GM04503 (cell line): ENCODE results near the gene TMEM132A.
"Not testable (repeated sequence)": the region's sequence is repeated elsewhere in the genome, so short reads cannot be mapped to it uniquely, and the experiment has no call there.

Source experiments
- DNase-seq: peaks from one replicate; pipeline ENCODE4 v3.0.0-alpha.2; 2012; ENCODE audit warnings: low read depth

The TMEM132A gene

GRCh38 chr11:60957188-60957587 is 32.9 kb downstream of the TMEM132A start:
- peak; percentile 12 for DNase-seq

DNA sequence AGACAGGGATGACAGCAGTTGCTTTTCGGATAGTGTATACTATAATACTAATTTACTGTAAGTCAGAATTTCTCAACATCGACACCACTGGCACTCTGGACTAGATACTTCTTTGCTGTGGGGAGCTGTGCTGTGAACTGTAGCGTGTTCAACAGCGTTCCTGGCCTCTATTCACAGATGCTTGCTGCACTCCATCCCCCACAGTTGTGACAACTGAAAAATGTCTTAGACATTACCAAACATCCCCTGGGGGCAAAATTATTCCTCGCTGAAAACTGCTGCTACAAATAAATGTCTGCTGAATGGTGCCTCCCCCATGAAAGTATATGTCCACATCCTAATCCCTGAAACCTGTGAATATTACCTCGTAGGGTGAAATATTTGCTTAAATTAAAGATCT is 35.2 kb downstream of the TMEM132A start:
- peak; percentile 15 for DNase-seq

DNA sequence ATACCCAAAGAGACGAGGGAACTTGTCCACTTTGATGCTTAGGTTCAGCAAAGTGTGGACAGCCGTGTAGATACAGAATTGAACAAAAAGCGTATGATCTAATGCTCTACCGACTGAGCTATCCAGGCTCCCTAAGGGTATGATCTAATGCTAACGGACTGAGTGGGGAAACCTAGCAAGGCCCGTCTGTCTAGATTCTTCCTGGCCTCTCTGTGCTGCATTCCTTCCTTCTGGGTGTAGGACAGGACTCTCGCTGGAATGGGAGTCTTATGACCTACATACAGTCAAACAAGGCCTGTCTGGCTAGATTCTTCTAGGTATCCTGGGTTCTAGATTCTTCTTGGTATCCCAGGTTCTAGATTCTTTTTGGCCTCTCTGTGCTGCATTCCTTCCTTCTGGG is 36.1 kb downstream of the TMEM132A start:
- no peak for DNase-seq

DNA sequence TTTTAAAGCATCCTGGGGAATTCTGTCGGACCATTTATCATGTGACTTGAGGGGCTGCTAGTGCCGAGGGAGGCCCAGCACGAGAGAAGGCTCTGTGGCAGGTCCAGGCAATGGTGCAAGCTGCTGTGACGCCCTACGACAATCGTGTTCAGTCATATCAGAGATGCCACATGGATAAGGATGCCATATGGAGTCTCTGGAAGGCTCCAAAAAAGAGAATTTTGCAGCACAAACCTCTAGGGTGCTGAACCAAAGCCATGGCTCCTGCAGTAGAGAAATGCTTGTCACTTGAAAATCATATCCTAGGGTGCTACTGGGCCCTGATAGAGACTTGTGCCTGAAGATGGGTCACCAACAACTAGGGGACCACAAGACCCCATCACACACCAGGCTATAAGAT is 40.5 kb downstream of the TMEM132A start:
- DNase-seq, result no peak

DNA sequence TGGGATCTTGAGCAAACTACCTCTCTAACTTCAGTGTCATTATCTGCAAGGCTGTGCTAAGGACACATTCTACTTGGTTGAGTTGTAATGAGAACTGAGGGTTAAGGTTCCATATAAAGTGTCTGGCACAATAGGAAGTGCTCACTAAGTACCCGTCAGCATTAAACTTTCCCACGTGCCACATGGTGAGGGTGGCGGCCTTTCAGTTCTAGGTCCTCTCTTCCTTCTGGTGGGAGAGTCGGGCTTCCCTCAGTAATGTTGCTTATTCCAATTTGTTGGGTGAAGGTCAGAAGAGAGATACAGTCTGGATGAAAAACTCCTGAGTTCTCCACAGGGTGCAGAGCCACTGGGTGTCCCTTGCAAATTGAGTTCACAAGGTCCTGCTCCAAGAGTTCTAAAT is 42.6 kb downstream of the TMEM132A start:
- DNase-seq, result no peak

- no peak for DNase-seq
Observed at GRCh38 chr11:60968223-60968622, 44.0 kb downstream of the TMEM132A start.

GRCh38 chr11:60970369-60970774 is 46.1 kb downstream of the TMEM132A start:
- no peak for DNase-seq

- DNase-seq, result no peak
Observed at GRCh38 chr11:60970890-60971289, 46.6 kb downstream of the TMEM132A start.

GRCh38 chr11:60971520-60971919 is 47.3 kb downstream of the TMEM132A start, which contains the start of gene CD6:
TSS of gene CD6 (plus strand) at chr11:60971680. CDS start at chr11:60971866, 186 bp downstream.
- DNase-seq, result no peak

DNA sequence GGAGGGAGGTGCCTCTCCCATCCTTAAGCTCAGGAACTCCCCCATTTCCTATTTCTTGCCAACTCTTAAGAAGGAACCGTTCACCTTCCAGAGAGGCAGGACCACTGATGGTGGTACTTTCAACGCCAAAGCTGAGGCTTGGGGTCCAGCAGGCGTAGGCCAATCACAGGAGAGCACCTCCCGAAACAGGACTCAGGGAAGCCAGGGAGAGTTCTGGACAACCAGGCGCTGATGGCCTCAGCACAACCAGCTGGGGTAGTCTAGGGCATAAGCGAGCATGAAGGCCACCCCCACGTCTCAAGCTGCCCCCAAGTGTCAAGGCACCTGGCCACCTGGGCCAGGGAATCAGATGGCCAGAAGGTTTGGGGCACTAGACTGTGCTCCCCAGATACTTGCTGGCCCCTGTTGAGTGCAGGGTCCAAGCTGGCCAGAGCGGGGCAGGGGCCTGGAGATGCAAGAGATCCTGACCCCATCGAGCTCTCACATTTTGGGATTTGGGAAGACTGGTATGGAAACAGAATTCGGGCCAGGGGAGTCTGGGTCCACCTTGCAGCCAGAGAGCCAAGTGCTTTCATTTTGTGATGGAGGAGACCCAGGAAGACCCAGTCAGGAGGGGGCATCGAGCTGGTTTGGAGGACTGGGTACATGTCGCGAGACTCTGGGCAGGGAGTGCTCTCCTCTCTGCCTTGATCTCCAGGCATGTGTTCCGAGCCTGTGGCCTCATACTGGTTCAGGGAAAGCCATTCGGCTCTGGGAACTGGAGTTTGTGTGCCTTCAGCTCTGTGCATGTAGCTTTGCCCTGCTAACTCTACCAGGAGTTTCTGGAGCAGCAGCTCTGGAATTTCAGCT is 48.1 kb downstream of the TMEM132A start:
- no peak for DNase-seq

GRCh38 chr11:60973699-60974098 is 49.4 kb downstream of the TMEM132A start:
- DNase-seq, result no peak

GRCh38 chr11:60974316-60974715 is 50.1 kb downstream of the TMEM132A start:
- DNase-seq, result not testable (repeated sequence)

DNA sequence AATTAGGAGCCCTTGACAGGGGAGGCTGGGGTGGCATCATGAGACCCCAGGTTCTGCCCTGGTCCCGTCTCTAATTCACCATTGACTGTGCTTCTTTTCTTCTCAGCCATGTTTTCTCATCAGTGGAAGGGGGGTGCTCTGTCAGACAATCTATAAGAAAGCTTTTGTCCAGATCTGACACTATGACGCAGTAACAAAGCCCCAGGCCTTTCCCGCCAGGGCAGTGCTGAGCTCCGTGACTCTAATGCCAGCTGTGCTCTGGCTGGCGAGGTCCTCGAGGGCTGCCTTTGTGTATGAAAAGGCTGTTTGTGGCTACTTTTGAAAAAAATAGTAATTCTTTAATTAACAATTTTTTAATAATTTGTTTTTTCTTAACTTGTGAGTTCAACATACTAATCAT is 50.5 kb downstream of the TMEM132A start:
- no peak for DNase-seq

GRCh38 chr11:60977224-60977623 is 53.0 kb downstream of the TMEM132A start:
- DNase-seq, result no peak

- DNase-seq, result no peak
Observed at GRCh38 chr11:60977836-60978235, 53.6 kb downstream of the TMEM132A start.

- DNase-seq, result no peak
Observed at GRCh38 chr11:60978546-60979380, 54.5 kb downstream of the TMEM132A start.

DNA sequence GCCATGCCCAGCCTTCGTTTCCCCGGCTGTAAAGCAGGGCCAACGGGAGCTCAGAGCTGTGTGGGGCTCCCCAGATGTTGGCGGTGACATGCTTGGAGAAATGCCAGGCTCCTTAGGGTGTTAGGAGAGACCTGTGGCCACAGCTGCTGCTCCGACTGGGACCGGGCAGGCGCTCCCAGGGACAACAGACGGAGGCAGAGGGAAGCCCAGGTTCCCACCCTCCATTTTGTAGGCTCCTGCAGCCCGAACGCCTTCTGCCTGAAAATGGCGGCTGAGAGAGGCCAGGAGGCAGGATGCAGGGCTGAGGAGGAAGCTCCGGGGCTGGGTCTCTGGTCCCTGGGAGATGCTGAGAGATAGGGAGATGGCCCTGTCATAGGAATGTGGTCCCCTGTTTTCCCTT is 57.3 kb downstream of the TMEM132A start:
- DNase-seq, result no peak

- DNase-seq, result no peak
Observed at GRCh38 chr11:60982184-60982583, 57.9 kb downstream of the TMEM132A start.

DNA sequence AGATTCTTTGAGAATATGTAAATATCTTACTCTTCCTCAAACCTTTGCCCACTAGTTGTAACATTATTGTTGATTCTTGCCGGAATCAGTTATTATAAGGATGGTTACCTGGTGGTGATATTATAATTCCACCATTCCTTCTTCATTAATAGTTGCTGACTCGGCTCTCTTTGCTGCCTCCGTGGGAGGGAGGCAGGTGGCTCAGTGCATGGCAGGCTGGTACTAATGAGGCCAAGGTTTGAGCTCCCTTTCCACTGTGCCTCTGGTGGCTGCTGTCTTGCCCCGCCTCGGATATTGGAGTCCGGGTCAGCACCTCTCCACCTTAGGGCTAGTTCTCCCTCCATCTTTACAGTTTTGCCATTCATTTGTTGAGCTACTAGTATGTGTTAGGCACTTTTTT is 59.9 kb downstream of the TMEM132A start:
- no peak for DNase-seq

- DNase-seq, result no peak
Observed at GRCh38 chr11:60984636-60985035, 60.4 kb downstream of the TMEM132A start.

- no peak for DNase-seq
Observed at GRCh38 chr11:60985501-60985900, 61.2 kb downstream of the TMEM132A start.

- DNase-seq, result no peak
Observed at GRCh38 chr11:60985991-60986915, 62.0 kb downstream of the TMEM132A start.
